HEK293 (cell line): ENCODE results near the gene TTC34.

Experiments used
- CTCF ChIA-PET: fragments of 350-600 bp; formaldehyde crosslinking; extraction: SDS; loops from one replicate; lab custom pipeline; 2021; ENCODE audit warnings: antibody characterized with exemption; lab: Yijun Ruan, JAX
- POLR2A ChIA-PET: fragments of 300-600 bp; formaldehyde crosslinking; extraction: SDS; loops from one replicate; lab custom pipeline; 2020; ENCODE audit warnings: antibody characterized with exemption, inconsistent platforms; lab: Yijun Ruan, JAX
- H3K27ac ChIP-seq: fragments of 200-500 bp; sonication (Bioruptor generic); 2 replicates; pipeline ENCODE4 v1.5.1; 2014; ENCODE audit warnings: low read depth, low read length, control low read depth, inconsistent platforms; ENCODE audit errors: extremely low read depth
- H3K36me3 ChIP-seq, 2 experiments: fragments of 200-500 bp in 1 of 2; sonication (Bioruptor generic) in 1 of 2; 1 replicate in 1 of 2; 2 replicates in 1 of 2; pipeline ENCODE4 v1.5.1; 2014 to 2017; ENCODE audit warnings: inconsistent platforms in 2 of 2, low read length in 2 of 2; ENCODE audit not compliant: control insufficient read depth in 2 of 2, insufficient read depth in 1 of 2
- H3K4me1 ChIP-seq: fragments of 200-500 bp; sonication (Bioruptor generic); 2 replicates; pipeline ENCODE4 v1.5.1; 2014; ENCODE audit warnings: mild to moderate bottlenecking, low read length, inconsistent platforms; ENCODE audit not compliant: control insufficient read depth, insufficient read depth
- H3K4me3 ChIP-seq: 2 replicates; pipeline ENCODE4 v1.5.1; 2011; ENCODE audit warnings: low read depth, mild to moderate bottlenecking, control low read depth, low read length, moderate library complexity
- H3K9me3 ChIP-seq: fragments of 200-500 bp; sonication (Bioruptor generic); 2 replicates; pipeline ENCODE4 v1.5.1; 2014; ENCODE audit warnings: low read depth, low read length, inconsistent platforms; ENCODE audit not compliant: control insufficient read depth, insufficient read depth
- BCL6B ChIP-seq: fragments of 450-650 bp; formaldehyde crosslinking; IDR thresholded peaks from 2 replicates; pipeline ENCODE4 v1.5.1; 2017; ENCODE audit warnings: missing biosample characterization, missing genetic modification characterization
- PRDM1 ChIP-seq: fragments of 450-650 bp; formaldehyde crosslinking; IDR thresholded peaks from 2 replicates; pipeline ENCODE4; 2016; ENCODE audit warnings: missing biosample characterization, missing genetic modification characterization
- TRIM28 ChIP-seq: IDR thresholded peaks from 2 replicates; pipeline ENCODE4 v1.6.1; 2011; ENCODE audit warnings: low read length, control low read depth, borderline replicate concordance
- ZBTB17 ChIP-seq: fragments of 450-650 bp; formaldehyde crosslinking; IDR thresholded peaks from 2 replicates; pipeline ENCODE4 v1.5.1; 2016; ENCODE audit warnings: missing biosample characterization, missing genetic modification characterization
- ZBTB8A ChIP-seq: fragments of 450-650 bp; formaldehyde crosslinking; IDR thresholded peaks from 2 replicates; pipeline ENCODE4 v1.5.1; 2016; ENCODE audit warnings: missing biosample characterization, missing genetic modification characterization
- ZFP37 ChIP-seq: fragments of 450-650 bp; formaldehyde crosslinking; IDR thresholded peaks from 2 replicates; pipeline ENCODE4 v1.5.1; 2016; ENCODE audit warnings: missing biosample characterization, missing genetic modification characterization
- ZNF114 ChIP-seq: fragments of 450-650 bp; formaldehyde crosslinking; IDR thresholded peaks from 2 replicates; pipeline ENCODE4 v1.5.0; 2017; ENCODE audit warnings: missing biosample characterization, missing genetic modification characterization
- ZNF121 ChIP-seq: fragments of 450-650 bp; formaldehyde crosslinking; IDR thresholded peaks from 2 replicates; pipeline ENCODE4 v1.5.1; 2016; ENCODE audit warnings: missing biosample characterization, missing genetic modification characterization
- ZNF132 ChIP-seq: fragments of 450-650 bp; formaldehyde crosslinking; IDR thresholded peaks from 2 replicates; pipeline ENCODE4 v1.5.1; 2017; ENCODE audit warnings: missing biosample characterization, missing genetic modification characterization, borderline replicate concordance
- ZNF140 ChIP-seq: fragments of 450-650 bp; formaldehyde crosslinking; IDR thresholded peaks from 2 replicates; pipeline ENCODE4 v1.5.1; 2016; ENCODE audit warnings: missing biosample characterization, missing genetic modification characterization
- ZNF174 ChIP-seq: fragments of 450-650 bp; formaldehyde crosslinking; IDR thresholded peaks from 2 replicates; pipeline ENCODE4 v1.5.0; 2017; ENCODE audit warnings: missing biosample characterization, mild to moderate bottlenecking, missing genetic modification characterization
- ZNF18 ChIP-seq: fragments of 450-650 bp; formaldehyde crosslinking; IDR thresholded peaks from 2 replicates; pipeline ENCODE4 v1.5.1; 2016; ENCODE audit warnings: missing biosample characterization, missing genetic modification characterization
- ZNF488 ChIP-seq: fragments of 450-650 bp; formaldehyde crosslinking; IDR thresholded peaks from 2 replicates; pipeline ENCODE4 v1.5.1; 2016; ENCODE audit warnings: missing biosample characterization, missing genetic modification characterization
- ZNF549 ChIP-seq: fragments of 450-650 bp; IDR thresholded peaks from 2 replicates; pipeline ENCODE4 v1.5.1; 2018; ENCODE audit warnings: missing biosample characterization, missing genetic modification characterization, mild to moderate bottlenecking, inconsistent platforms, moderate library complexity
- ZNF621 ChIP-seq: fragments of 450-650 bp; formaldehyde crosslinking; IDR thresholded peaks from 2 replicates; pipeline ENCODE4 v1.5.1; 2017; ENCODE audit warnings: missing biosample characterization, missing genetic modification characterization
- ZNF76 ChIP-seq: fragments of 450-650 bp; formaldehyde crosslinking; IDR thresholded peaks from 2 replicates; pipeline ENCODE4; 2016; ENCODE audit warnings: low read depth, missing biosample characterization, missing genetic modification characterization, borderline replicate concordance
- ZNF768 ChIP-seq: fragments of 450-650 bp; formaldehyde crosslinking; IDR thresholded peaks from 2 replicates; pipeline ENCODE4 v1.5.1; 2018; ENCODE audit warnings: missing biosample characterization, mild to moderate bottlenecking, missing genetic modification characterization
- ZNF837 ChIP-seq: fragments of 450-650 bp; formaldehyde crosslinking; IDR thresholded peaks from 2 replicates; pipeline ENCODE4 v1.5.1; 2016; ENCODE audit warnings: missing biosample characterization, missing genetic modification characterization
- ZSCAN23 ChIP-seq: fragments of 450-650 bp; formaldehyde crosslinking; IDR thresholded peaks from 2 replicates; pipeline ENCODE4 v1.5.1; 2016; ENCODE audit warnings: missing biosample characterization, missing genetic modification characterization
- TF ChIP-seq, protein P1 (sequence below): fragments of 450-650 bp; formaldehyde crosslinking; IDR thresholded peaks from 2 replicates; pipeline ENCODE4 v1.5.1; 2016; ENCODE audit warnings: missing biosample characterization, missing genetic modification characterization
- TF ChIP-seq, protein P2 (sequence below): fragments of 450-650 bp; formaldehyde crosslinking; IDR thresholded peaks from 2 replicates; pipeline ENCODE4 v1.5.1; 2016; ENCODE audit warnings: missing biosample characterization, missing genetic modification characterization, low read depth
- TF ChIP-seq, protein P3 (sequence below): fragments of 450-650 bp; formaldehyde crosslinking; conservative IDR thresholded peaks from 2 replicates; pipeline ENCODE4 v1.5.1; 2016; ENCODE audit warnings: low read depth, missing biosample characterization, missing genetic modification characterization

Gene TTC34

DNA sequence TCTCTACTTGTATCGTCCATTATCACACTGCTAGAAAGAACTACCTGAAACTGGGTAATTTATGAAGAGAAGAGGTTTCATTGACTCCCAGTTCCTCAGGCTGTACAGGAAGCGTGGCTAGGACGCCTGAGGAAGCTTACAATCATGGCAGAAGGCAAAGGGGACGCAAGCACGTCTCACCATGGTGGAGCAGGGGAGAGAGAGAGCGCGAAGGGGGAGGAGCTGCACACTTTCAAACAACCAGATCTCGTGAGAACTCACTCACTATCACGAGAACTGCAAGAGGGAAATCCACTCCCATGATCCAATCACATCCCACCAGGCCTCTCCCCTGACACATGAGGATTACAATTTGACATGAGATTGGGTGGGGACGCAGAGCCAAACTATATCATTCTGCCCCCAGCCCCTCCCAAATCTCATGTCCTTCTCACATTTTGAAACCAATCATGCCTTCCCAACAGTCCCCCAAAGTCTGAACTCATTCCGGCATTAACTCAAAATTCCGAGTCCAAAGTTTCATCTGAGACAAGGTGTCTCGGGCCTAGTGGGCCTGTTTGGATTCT is 176.7 kb downstream of the TTC34 start:
- TF ChIP-seq ZNF174 (no peak), BCL6B (tag by site-specific recombination) (no peak), ZNF837 (tag by site-specific recombination) (no peak), TRIM28 (no peak), ZNF621 (tag by site-specific recombination) (no peak), ZBTB8A (no peak), ZNF121 (tag by site-specific recombination) (no peak), ZBTB17 (no peak), ZNF488 (no peak), ZNF768 (tag by site-specific recombination) (no peak), ZNF140 (tag by site-specific recombination) (no peak), ZNF114 (tag by site-specific recombination) (no peak), ZNF18 (tag by site-specific recombination) (no peak)
- TF ChIP-seq, protein P1, sequence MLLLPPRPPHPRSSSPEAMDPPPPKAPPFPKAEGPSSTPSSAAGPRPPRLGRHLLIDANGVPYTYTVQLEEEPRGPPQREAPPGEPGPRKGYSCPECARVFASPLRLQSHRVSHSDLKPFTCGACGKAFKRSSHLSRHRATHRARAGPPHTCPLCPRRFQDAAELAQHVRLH (tag by site-specific recombination): no peak
- TF ChIP-seq, protein P2, sequence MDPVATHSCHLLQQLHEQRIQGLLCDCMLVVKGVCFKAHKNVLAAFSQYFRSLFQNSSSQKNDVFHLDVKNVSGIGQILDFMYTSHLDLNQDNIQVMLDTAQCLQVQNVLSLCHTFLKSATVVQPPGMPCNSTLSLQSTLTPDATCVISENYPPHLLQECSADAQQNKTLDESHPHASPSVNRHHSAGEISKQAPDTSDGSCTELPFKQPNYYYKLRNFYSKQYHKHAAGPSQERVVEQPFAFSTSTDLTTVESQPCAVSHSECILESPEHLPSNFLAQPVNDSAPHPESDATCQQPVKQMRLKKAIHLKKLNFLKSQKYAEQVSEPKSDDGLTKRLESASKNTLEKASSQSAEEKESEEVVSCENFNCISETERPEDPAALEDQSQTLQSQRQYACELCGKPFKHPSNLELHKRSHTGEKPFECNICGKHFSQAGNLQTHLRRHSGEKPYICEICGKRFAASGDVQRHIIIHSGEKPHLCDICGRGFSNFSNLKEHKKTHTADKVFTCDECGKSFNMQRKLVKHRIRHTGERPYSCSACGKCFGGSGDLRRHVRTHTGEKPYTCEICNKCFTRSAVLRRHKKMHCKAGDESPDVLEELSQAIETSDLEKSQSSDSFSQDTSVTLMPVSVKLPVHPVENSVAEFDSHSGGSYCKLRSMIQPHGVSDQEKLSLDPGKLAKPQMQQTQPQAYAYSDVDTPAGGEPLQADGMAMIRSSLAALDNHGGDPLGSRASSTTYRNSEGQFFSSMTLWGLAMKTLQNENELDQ (tag by site-specific recombination): no peak
- ChIA-PET POLR2A (no interaction called here), CTCF (interaction anchor here (0.8 kb wide), 1 partner anchor 197 kb away, joined by 3 read pairs; no protein-coding TSS in a partner anchor)
- H3K4me1 ChIP-seq: no peaks in the 10 kb centered on the region
- H3K36me3 ChIP-seq: no peaks in the 10 kb centered on the region
- H3K4me3 ChIP-seq: no peak overlapping the region
- no peaks in the 10 kb centered on the region for H3K9me3 ChIP-seq
- H3K27ac ChIP-seq: no peak overlapping the region

DNA sequence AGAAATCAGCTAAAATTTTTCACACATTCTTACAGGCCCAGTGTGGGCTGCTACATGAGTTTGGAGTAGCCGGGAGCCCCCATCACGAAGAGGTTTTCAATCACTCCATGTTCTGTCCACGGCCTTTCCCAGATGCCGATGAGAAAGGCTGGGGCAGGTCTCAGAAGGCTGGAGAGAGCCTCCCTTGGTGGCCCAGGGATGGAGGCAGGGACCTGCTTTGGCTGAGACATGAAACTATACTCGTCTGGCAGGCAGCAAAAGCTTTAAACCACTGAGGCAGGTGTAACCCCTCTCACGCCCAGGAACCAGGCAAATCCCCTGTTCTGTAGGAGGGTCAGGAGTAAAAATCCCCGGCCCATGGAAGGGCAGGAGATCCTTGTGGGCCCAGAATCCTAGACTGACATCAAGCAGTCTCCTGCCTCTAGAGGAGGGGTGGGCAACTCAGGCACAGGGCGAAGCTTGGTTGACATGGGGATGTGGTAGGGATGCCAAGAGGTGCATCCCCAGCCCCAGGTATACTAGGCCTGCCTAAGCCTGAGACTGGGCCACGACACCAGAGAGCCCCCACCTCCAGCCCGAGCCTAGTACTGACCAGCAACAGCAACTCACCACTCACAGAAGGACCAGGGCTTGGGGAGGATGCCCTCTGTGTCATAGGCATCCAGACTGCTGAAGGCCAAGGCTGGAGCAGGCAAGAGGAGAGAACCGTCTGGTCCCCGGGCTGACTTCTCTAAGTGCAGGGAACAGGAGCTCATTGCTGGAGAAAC is 177.7 kb downstream of the TTC34 start:
- H3K9me3 ChIP-seq: no peaks in the 10 kb centered on the region
- H3K36me3 ChIP-seq: no peaks in the 10 kb centered on the region
- H3K4me1 ChIP-seq: no peaks in the 10 kb centered on the region
- H3K27ac ChIP-seq: no peak overlapping the region
- CTCF ChIA-PET: no interaction called here
- POLR2A ChIA-PET: no interaction called here
- no peak overlapping the region for H3K4me3 ChIP-seq
- TF ChIP-seq, protein P3, sequence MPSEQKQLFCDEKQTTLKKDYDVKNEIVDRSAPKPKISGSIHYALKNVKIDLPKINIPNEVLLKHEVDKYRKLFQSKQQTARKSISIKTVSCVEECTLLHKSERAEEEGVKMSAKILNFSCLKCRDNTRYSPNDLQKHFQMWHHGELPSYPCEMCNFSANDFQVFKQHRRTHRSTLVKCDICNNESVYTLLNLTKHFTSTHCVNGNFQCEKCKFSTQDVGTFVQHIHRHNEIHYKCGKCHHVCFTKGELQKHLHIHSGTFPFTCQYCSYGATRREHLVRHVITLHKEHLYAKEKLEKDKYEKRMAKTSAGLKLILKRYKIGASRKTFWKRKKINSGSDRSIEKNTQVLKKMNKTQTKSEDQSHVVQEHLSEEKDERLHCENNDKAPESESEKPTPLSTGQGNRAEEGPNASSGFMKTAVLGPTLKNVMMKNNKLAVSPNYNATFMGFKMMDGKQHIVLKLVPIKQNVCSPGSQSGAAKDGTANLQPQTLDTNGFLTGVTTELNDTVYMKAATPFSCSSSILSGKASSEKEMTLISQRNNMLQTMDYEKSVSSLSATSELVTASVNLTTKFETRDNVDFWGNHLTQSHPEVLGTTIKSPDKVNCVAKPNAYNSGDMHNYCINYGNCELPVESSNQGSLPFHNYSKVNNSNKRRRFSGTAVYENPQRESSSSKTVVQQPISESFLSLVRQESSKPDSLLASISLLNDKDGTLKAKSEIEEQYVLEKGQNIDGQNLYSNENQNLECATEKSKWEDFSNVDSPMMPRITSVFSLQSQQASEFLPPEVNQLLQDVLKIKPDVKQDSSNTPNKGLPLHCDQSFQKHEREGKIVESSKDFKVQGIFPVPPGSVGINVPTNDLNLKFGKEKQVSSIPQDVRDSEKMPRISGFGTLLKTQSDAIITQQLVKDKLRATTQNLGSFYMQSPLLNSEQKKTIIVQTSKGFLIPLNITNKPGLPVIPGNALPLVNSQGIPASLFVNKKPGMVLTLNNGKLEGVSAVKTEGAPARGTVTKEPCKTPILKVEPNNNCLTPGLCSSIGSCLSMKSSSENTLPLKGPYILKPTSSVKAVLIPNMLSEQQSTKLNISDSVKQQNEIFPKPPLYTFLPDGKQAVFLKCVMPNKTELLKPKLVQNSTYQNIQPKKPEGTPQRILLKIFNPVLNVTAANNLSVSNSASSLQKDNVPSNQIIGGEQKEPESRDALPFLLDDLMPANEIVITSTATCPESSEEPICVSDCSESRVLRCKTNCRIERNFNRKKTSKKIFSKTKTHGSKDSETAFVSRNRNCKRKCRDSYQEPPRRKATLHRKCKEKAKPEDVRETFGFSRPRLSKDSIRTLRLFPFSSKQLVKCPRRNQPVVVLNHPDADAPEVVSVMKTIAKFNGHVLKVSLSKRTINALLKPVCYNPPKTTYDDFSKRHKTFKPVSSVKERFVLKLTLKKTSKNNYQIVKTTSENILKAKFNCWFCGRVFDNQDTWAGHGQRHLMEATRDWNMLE: no peak
- TF ChIP-seq ZNF76 (tag by site-specific recombination) (no peak), ZSCAN23 (tag by site-specific recombination) (no peak), ZFP37 (no peak), ZNF132 (tag by site-specific recombination) (no peak), PRDM1 (tag by site-specific recombination) (no peak), ZNF549 (no peak)
